Fibroblast of the aortic adventitia (primary cell): ENCODE measurements around the gene RAC3. TPM values are rescaled to one million over a fixed set of nuclear protein-coding genes. Genes with fewer than 3 reads are reported as not detected.

ENCODE experiments used
- DNase-seq: peaks from one replicate; pipeline ENCODE4 v3.0.0-alpha.2; 2010; ENCODE audit warnings: low read depth
- H3K4me3 ChIP-seq: 2 replicates; pipeline ENCODE4 v1.5.1; 2011; ENCODE audit warnings: low read depth, mild to moderate bottlenecking, control low read depth, low read length, moderate library complexity
- CTCF ChIP-seq: IDR thresholded peaks from 2 replicates; pipeline ENCODE4 v1.5.1; 2011; ENCODE audit warnings: mild to moderate bottlenecking, low read length, control low read depth, inconsistent platforms; ENCODE audit not compliant: insufficient read depth
- total RNA-seq: library from RNA; depleted of rRNA; stranded (reverse); fragments of >200 nt; gene quantifications from 2 replicates; pipeline ENCODE4 v1.2.3, GENCODE V29; 2012; ENCODE audit warnings: low replicate concordance

RAC3 gene
- total RNA-seq, 1 donor = 6.2 TPM

- H3K4me3 ChIP-seq = no peak overlapping the region
These were observed 14.5 kb downstream of the RAC3 start for GRCh38 chr17:82045936-82046484.

GRCh38 chr17:82046903-82047302, 15.4 kb downstream of the RAC3 start:
- DNase-seq = no peak
- no peak for TF ChIP-seq CTCF
- no peak overlapping the region for H3K4me3 ChIP-seq

More at GRCh38 chr17:82045936-82046484, 14.5 kb downstream of the RAC3 start:
- DNase-seq = no peak
- TF ChIP-seq CTCF = no peak

- no peak for DNase-seq
- TF ChIP-seq CTCF = no peak
- H3K4me3 ChIP-seq = no peak overlapping the region
These were observed 15.9 kb downstream of the RAC3 start for GRCh38 chr17:82047379-82047778.

- TF ChIP-seq CTCF = no peak
- no peak overlapping the region for H3K4me3 ChIP-seq
- no peak for DNase-seq
These were observed 16.6 kb downstream of the RAC3 start for GRCh38 chr17:82047914-82048570.

GRCh38 chr17:82048571-82048971, 17.1 kb downstream of the RAC3 start:
- no peak for TF ChIP-seq CTCF
- H3K4me3 ChIP-seq = no peak overlapping the region
- no peak for DNase-seq

GRCh38 chr17:82049106-82049505, 17.6 kb downstream of the RAC3 start:
- no peak for TF ChIP-seq CTCF

More at GRCh38 chr17:82049106-82049505, 17.6 kb downstream of the RAC3 start:
- H3K4me3 ChIP-seq = no peak overlapping the region
- no peak for DNase-seq
